ENCODE measurements around the gene RNF207. TPM values are rescaled to one million over a fixed set of nuclear protein-coding genes. Genes with fewer than 3 reads are reported as not detected.

Gene RNF207
- total RNA-seq, 1 experiment from 2014 or later = 9.2 TPM

DNA sequence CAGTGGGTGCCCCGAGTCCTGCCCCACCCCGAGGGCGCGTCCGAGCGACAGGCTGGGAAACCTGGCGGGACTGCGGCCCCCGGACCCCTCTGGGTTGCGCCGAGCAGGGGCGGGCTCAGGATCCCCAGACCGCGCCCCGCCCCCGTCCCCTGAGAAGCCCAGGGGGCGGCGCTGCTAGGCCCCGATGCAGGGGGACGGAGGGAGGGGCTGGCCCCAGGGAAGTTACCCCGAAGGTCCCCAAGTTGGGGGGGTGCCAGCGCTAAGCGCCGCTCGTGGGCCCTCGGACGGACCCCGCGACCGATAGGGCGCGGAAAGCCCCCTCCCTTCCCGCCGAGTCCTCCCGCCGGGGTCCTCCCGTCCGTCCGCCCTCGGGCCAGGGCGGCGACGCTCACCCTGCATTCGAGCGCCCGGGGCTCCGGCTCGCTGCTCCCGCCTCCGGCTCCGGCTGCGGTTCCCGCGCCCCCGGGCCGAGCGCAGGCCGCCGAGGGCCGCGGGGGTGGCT lies 54.6 kb downstream of the RNF207 start (continued):
- TF ChIP-seq HMGXB4 (CRISPR knock-in tag; IDR thresholded peaks at IDR 0.05) = 0 out of 2 replicates have a peak, but pooled peaks have one; percentile 24
- TF ChIP-seq ZNF281 (CRISPR knock-in tag; IDR thresholded peaks at IDR 0.05) = no peak
- TF ChIP-seq, protein P1, sequence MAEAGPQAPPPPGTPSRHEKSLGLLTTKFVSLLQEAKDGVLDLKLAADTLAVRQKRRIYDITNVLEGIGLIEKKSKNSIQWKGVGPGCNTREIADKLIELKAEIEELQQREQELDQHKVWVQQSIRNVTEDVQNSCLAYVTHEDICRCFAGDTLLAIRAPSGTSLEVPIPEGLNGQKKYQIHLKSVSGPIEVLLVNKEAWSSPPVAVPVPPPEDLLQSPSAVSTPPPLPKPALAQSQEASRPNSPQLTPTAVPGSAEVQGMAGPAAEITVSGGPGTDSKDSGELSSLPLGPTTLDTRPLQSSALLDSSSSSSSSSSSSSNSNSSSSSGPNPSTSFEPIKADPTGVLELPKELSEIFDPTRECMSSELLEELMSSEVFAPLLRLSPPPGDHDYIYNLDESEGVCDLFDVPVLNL (CRISPR knock-in tag; IDR thresholded peaks at IDR 0.05; ENCODE audit: borderline replicate concordance, low read depth) = no peak
- no peak for TF ChIP-seq PRDM15 (CRISPR knock-in tag; IDR thresholded peaks at IDR 0.05)
- TF ChIP-seq SMAD4 (CRISPR knock-in tag; IDR thresholded peaks at IDR 0.05) = no peak

DNA sequence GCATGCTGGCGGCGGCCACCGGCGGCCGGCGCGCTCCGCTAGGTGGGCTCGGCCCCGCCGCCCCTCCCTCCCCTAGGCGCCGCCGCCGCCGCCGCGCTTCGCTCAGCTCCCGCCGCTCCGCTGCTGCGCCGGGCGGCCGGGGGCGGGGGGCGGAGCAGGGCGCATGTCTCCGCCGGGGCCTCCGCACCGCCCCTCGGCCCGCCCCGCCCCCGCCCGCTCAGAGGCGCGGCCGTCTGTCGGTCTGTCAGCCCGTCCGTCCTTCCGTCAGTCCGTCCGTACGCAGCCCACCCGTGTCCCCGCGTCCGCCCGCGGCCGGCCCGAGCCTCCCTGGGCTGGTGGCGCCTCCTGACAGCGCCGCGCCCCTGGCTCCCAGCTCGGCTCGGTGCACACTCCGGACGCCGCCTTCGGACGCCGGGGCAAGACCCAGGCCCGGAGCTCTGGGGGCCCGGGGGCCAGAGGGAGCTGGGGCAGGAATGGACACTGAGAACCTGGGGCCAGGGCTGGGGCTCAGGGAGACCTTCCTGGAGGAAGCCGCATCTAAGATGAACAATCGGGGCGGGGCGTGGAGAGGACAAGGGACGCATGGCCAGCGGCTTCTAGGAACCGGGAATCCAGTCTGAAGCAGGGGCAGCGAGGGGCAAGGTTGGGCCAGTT lies 55.2 kb downstream of the RNF207 start, which contains the start of gene GPR153:
TSS of gene GPR153 (minus strand) at position 138 of the 654 bp plus-strand sequence. CDS start 6,193 bp downstream, outside the sequence.
- H3K9me3 Mint-ChIP-seq = no peaks in the 10 kb centered on the region
- H3K4me1 Mint-ChIP-seq = peaks cover 9% of the 10 kb centered on the region
- ATAC-seq (peak; percentile 23), DNase-seq (ENCODE audit: low spot score) (no peak)
- H3K27ac Mint-ChIP-seq = no peak within 1 kb of the TSS
- TF ChIP-seq, protein P2, sequence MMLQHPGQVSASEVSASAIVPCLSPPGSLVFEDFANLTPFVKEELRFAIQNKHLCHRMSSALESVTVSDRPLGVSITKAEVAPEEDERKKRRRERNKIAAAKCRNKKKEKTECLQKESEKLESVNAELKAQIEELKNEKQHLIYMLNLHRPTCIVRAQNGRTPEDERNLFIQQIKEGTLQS (CRISPR knock-in tag; conservative IDR thresholded peaks at IDR 0.05) = no peak
- TF ChIP-seq FOXP1 (CRISPR knock-in tag; IDR thresholded peaks at IDR 0.05; ENCODE audit: borderline replicate concordance) (peak; percentile 63; the same call in 1 of the 2 replicates), NFYB (CRISPR knock-in tag; conservative IDR thresholded peaks at IDR 0.05; ENCODE audit: low read depth) (no peak), MYBL2 (CRISPR knock-in tag; IDR thresholded peaks at IDR 0.05) (no peak), ZNF317 (CRISPR knock-in tag; IDR thresholded peaks at IDR 0.05; ENCODE audit: borderline replicate concordance, low read depth) (no peak), FOXJ3 (CRISPR knock-in tag; IDR thresholded peaks at IDR 0.05; ENCODE audit: borderline replicate concordance) (no peak), SP1 (CRISPR knock-in tag; conservative IDR thresholded peaks at IDR 0.05) (peak; percentile 56; the same call in 1 of the 2 replicates), CREM (CRISPR knock-in tag; IDR thresholded peaks at IDR 0.05) (0 out of 2 replicates have a peak, but pooled peaks have one; percentile 17), KAT7 (CRISPR knock-in tag; IDR thresholded peaks at IDR 0.05; ENCODE audit: borderline replicate concordance) (no peak)
- TF ChIP-seq, protein P3, sequence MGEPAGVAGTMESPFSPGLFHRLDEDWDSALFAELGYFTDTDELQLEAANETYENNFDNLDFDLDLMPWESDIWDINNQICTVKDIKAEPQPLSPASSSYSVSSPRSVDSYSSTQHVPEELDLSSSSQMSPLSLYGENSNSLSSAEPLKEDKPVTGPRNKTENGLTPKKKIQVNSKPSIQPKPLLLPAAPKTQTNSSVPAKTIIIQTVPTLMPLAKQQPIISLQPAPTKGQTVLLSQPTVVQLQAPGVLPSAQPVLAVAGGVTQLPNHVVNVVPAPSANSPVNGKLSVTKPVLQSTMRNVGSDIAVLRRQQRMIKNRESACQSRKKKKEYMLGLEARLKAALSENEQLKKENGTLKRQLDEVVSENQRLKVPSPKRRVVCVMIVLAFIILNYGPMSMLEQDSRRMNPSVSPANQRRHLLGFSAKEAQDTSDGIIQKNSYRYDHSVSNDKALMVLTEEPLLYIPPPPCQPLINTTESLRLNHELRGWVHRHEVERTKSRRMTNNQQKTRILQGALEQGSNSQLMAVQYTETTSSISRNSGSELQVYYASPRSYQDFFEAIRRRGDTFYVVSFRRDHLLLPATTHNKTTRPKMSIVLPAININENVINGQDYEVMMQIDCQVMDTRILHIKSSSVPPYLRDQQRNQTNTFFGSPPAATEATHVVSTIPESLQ (CRISPR knock-in tag; IDR thresholded peaks at IDR 0.05) = no peak
- peaks cover 21% of the 10 kb centered on the region for H3K27me3 Mint-ChIP-seq (ENCODE audit: low read depth)
- POLR2A ChIA-PET = interaction anchor here (0.9 kb wide), 1 partner anchor 107 kb away, joined by 3 read pairs; no protein-coding TSS in a partner anchor
- H3K36me3 Mint-ChIP-seq = no peaks in the 10 kb centered on the region
- CTCF ChIA-PET = interaction anchor here (0.5 to 14.8 kb wide), 15 partner anchors 12 to 180 kb away, joined by 3 to 164 read pairs (median 3); no protein-coding TSS in a partner anchor
- H3K4me3 Mint-ChIP-seq = peak within 1 kb of the TSS; percentile 63

All from WTC11 (cell line).